Common myeloid progenitor, CD34-positive (primary cell): Measurements from ENCODE around the gene PRR36. TPM values are rescaled to one million over a fixed set of nuclear protein-coding genes. Genes with fewer than 3 reads are reported as not detected.
A peak's percentile ranks its signal among the peaks of the same experiment; 100 is the strongest.

Source experiments
- CTCF ChIA-PET: fragments of 350-600 bp; sonication (Branson Sonifier 250); formaldehyde crosslinking; loops from one replicate; lab custom pipeline; 2021; ENCODE audit warnings: antibody characterized with exemption; lab: Charles Lee
- POLR2A ChIA-PET: fragments of 350-600 bp; sonication (Branson Sonifier 250); formaldehyde crosslinking; loops from one replicate; lab custom pipeline; 2021; ENCODE audit warnings: antibody characterized with exemption; lab: Charles Lee
- DNase-seq, 3 donors: peaks; one replicate each; pipeline versions ENCODE4 v3.0.0 to v3.0.0-alpha.2; 2013
- H3K27ac ChIP-seq, 2 experiments: 1 replicate in 1 of 2; 2 replicates in 1 of 2; pipeline ENCODE4 v1.7.0; 2013; ENCODE audit warnings: inconsistent platforms in 2 of 2, low read length in 2 of 2, mild to moderate bottlenecking in 2 of 2, low read depth in 1 of 2, moderate library complexity in 1 of 2; ENCODE audit not compliant: severe bottlenecking in 2 of 2, insufficient read depth in 1 of 2, poor library complexity in 1 of 2
- H3K27me3 ChIP-seq, 5 experiments: replicated peaks in 2 of 5; 1 replicate in 3 of 5; 2 replicates in 2 of 5; pipeline versions ENCODE4 v1.6.1 to v1.7.0; 2013; ENCODE audit warnings: low read length in 4 of 5, mild to moderate bottlenecking in 2 of 5, moderate library complexity in 2 of 5, inconsistent platforms in 1 of 5; ENCODE audit not compliant: insufficient read depth in 5 of 5, control insufficient read depth in 4 of 5
- H3K36me3 ChIP-seq, 4 experiments: 1 replicate in 2 of 4; 2 replicates in 2 of 4; pipeline versions ENCODE4 v1.6.1 to v1.7.0; 2013; ENCODE audit warnings: low read length in 3 of 4, control low read depth in 1 of 4, mild to moderate bottlenecking in 1 of 4; ENCODE audit not compliant: control insufficient read depth in 4 of 4, insufficient read depth in 4 of 4
- H3K4me1 ChIP-seq, 4 experiments: 1 replicate in 3 of 4; 2 replicates in 1 of 4; pipeline versions ENCODE4 v1.6.1 to v1.7.1; 2013; ENCODE audit warnings: low read length in 3 of 4, mild to moderate bottlenecking in 3 of 4, control low read depth in 1 of 4, inconsistent platforms in 1 of 4, moderate library complexity in 1 of 4; ENCODE audit not compliant: control insufficient read depth in 4 of 4, insufficient read depth in 4 of 4; ENCODE audit errors: control extremely low read depth in 1 of 4
- H3K4me3 ChIP-seq, 7 experiments: 1 replicate in 4 of 7; 2 replicates in 3 of 7; pipeline versions ENCODE4 v1.5.1 to v1.7.0; 2013; ENCODE audit warnings: mild to moderate bottlenecking in 7 of 7, low read length in 6 of 7, moderate library complexity in 6 of 7, inconsistent platforms in 2 of 7, low read depth in 2 of 7, control low read depth in 1 of 7; ENCODE audit not compliant: insufficient read depth in 4 of 7, control insufficient read depth in 1 of 7; ENCODE audit errors: extremely low read depth in 1 of 7
- H3K9me3 ChIP-seq, 5 experiments: 1 replicate in 4 of 5; 2 replicates in 1 of 5; pipeline versions ENCODE4 v1.6.1 to v1.7.1; 2013; ENCODE audit warnings: low read length in 4 of 5, mild to moderate bottlenecking in 2 of 5, inconsistent platforms in 1 of 5, low read depth in 1 of 5, moderate library complexity in 1 of 5; ENCODE audit not compliant: control insufficient read depth in 4 of 5, insufficient read depth in 2 of 5; ENCODE audit errors: control extremely low read depth in 1 of 5
- WGBS: methylation state at CpG from one replicate; pipeline ENCODE4 v1.1.5; 2013; ENCODE audit not compliant: insufficient coverage; 5-methylcytosine and 5-hydroxymethylcytosine counted together
- polyA plus RNA-seq: library from polyadenylated mRNA; unstranded; fragments of 120-200 nt; gene quantifications from one replicate; pipeline ENCODE4 v1.2.1, GENCODE V29; 2013

Gene PRR36
- polyA plus RNA-seq, result 0.24 TPM

DNA sequence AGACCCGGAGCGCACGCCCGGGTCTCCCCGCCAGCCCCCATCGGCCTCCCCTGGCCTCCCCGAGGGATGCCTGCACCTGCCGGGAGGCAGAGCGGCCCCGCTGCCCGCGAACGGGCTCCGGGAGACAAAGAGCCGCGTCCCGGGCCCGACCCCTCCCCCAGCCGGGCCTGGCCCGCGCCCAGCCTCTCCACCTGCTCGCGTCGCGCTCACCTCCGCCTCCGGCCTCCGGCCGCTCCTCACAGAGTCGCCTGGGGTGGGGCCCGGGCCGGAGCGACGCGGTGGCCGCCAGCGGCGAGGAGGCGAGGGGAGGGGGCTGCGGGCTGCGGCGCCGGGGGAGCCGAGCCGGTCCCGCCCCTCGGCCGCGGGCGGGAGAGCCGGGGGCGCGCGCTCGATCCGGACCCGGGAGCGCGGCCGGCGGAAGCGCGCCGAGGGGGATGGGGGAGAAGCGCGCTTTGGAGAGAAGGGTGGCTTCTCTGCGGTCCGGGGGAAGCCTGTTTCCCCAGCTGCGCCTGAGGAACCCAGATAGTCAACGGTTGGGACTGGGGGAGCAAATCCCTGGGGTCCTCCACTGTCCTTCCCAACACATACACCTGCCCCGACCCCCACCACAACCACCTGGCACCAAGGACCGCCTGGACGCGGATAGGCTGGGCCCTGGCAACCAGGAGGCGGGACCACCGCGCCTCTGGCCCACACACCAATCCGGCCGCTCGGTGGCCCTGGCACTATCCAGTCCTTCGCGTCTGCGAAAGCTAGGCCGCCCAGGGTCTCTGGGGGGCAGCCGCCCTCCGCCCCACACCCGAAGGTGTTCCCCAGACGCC is at the start of gene PRR36:
Gene PRR36 (minus strand): TSS at position 315 of the 821 bp plus-strand sequence. CDS start 701 bp downstream, outside the sequence.
- H3K27ac ChIP-seq, result no peak within 1 kb of the TSS
- H3K36me3 ChIP-seq, result no peaks in the 10 kb centered on the region
- H3K9me3 ChIP-seq, result no peaks in the 10 kb centered on the region
- H3K4me1 ChIP-seq, result peaks cover 0 to 50% (median 44%) of the 10 kb centered on the region in 4 experiments
- peak within 1 kb of the TSS; percentile 13 to 71 (median 42) for H3K4me3 ChIP-seq
- peaks cover 0 to 36% (median 13%) of the 10 kb centered on the region in 5 experiments for H3K27me3 ChIP-seq
- ChIA-PET CTCF (interaction anchor here (1.1 kb wide), 1 partner anchor 43 kb away, joined by 3 read pairs; no protein-coding TSS in a partner anchor), POLR2A (interaction anchor here (0.5 kb wide), 1 partner anchor 99 kb away, joined by 4 read pairs; no protein-coding TSS in a partner anchor)
- peak in 2 of 3 donors; percentile 51 to 60 for DNase-seq
- WGBS, result under 1% methylated on average over 53 of the region's 88 CpGs

DNA sequence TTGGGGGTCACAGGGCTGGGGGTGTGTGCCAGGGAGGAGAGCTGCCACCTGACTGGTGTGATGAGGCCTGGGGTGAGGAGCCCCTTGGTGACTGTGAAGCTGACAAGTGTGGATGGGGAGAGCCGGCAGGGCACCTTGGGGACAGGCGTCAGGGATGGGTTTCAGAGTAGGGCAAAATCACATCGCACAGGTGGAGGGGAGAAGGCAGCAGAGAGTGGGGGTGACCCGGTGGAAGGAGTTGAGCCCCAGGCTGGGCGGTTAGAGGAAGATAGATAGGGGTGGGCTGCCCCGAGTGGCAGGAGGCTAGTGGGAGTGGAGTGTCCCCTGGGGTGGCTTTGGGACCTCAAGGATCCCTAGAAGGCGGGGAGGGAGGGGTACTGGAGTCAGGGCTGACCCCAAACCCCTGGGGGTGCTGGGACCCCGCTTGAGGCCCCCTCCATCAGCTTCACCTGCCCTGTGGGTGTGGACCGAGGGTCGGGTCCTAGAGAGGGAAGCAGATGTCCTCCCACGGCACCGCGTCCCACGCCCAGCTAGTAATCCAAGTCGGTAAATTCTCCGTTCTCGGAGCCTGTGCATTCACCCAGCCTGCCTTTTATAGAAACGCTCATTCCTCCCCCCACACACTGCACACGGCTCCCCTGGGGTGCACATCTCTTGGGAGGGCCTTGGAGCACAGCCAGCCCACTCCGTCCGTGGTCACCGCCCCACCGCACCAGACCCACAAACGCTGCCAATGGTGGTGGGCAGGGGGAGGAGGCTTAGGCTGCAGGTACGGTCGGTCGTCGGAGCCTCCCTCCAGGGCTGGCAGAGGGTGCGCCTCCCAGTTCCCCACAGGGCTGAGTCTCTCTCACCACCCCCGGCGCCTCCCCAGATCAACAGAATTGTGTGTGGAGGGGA is 49.4 kb upstream of the PRR36 start:
- peaks cover 0 to 13% (median 3%) of the 10 kb centered on the region in 5 experiments for H3K27me3 ChIP-seq
- POLR2A ChIA-PET, result no interaction called here
- no peaks in the 10 kb centered on the region for H3K9me3 ChIP-seq
- no peak overlapping the region for H3K27ac ChIP-seq
- H3K4me3 ChIP-seq, result no peak overlapping the region
- H3K36me3 ChIP-seq, result peaks cover 0 to 21% (median 14%) of the 10 kb centered on the region in 4 experiments
- H3K4me1 ChIP-seq, result peaks cover 0 to 35% (median 33%) of the 10 kb centered on the region in 4 experiments
- CTCF ChIA-PET, result interaction anchor here (1.2 to 3.0 kb wide), 4 partner anchors 8 to 69 kb away, joined by 5 to 14 read pairs (median 8); partner anchors contain the start of genes TGFBR3L and TIMM44
- no peak for DNase-seq
- 95% methylated on average over 23 of the region's 31 CpGs for WGBS

DNA sequence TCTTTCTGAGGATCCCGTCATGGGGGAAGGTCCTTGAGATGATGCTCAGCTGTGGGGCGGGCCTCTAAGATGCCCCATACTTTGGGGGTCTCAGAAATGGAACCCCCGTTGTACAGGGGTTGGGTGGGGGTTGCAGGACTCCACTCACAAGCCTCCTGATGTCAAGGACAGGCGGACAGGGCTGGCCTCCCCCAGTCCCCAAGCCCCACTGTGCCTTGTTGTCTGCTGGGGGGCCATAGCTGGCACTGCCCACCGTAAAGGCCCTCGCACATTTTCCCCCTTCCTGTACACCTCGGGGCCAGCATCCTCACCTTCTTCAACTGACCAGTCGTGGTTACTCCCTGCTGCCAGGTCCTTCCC is 48.6 kb upstream of the PRR36 start:
- peaks cover 0 to 38% (median 36%) of the 10 kb centered on the region in 4 experiments for H3K4me1 ChIP-seq
- ChIA-PET CTCF (interaction anchor here (0.9 to 3.0 kb wide), 3 partner anchors 18 to 53 kb away, joined by 3 to 14 read pairs (median 5); partner anchors contain the start of gene TIMM44), POLR2A (no interaction called here)
- WGBS, result 84% methylated on average over 4 of the region's 8 CpGs
- H3K9me3 ChIP-seq, result no peaks in the 10 kb centered on the region
- peaks cover 0 to 16% (median 14%) of the 10 kb centered on the region in 4 experiments for H3K36me3 ChIP-seq
- no peak overlapping the region for H3K27ac ChIP-seq
- DNase-seq, result no peak
- no peak overlapping the region for H3K4me3 ChIP-seq
- H3K27me3 ChIP-seq, result peaks cover 0 to 19% (median 7%) of the 10 kb centered on the region in 5 experiments

DNA sequence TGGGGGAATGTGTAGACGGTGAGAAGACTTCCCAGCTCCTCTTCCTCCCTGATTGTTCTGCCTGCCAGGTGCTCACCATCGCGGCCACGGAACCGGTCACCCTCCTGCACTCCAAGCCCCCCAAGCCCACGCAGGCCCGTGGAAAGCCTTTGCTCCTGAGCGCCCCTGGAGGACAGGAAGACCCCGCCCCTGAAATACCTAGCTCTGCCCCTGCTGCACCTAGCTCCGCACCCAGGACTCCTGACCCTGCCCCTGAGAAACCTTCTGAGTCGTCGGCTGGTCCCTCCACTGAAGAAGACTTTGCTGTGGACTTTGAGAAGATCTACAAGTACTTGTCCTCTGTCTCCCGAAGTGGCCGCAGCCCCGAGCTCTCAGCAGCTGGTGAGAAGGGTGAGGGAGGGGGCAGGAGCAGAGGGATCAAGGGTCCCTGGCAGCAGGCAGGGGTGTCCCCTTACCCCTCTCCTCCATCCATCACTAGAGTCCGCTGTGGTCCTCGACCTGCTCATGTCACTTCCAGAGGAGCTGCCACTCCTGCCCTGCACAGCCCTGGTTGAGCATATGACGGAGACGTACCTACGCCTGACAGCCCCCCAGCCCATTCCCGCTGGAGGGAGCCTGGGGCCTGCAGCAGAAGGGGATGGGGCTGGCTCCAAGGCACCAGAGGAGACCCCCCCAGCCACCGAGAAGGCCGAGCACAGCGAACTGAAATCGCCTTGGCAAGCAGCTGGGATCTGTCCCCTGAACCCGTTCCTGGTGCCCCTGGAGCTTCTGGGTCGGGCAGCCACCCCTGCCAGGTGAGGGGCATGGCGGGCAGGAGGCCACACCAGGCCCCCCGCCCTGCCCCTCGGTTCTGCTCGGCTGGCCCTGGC is 48.0 kb upstream of the PRR36 start:
- ChIA-PET POLR2A (no interaction called here), CTCF (interaction anchor here (0.9 to 3.0 kb wide), 7 partner anchors 8 to 354 kb away, joined by 3 to 14 read pairs (median 3); partner anchors contain the start of gene TIMM44)
- H3K4me1 ChIP-seq, result peaks cover 0 to 44% (median 42%) of the 10 kb centered on the region in 4 experiments
- no peak overlapping the region for H3K27ac ChIP-seq
- peak overlapping the region in 2 of 7 experiments; percentile 79 to 86 for H3K4me3 ChIP-seq
- H3K9me3 ChIP-seq, result no peaks in the 10 kb centered on the region
- 96% methylated on average over 23 of the region's 31 CpGs for WGBS
- peaks cover 0 to 15% (median 14%) of the 10 kb centered on the region in 4 experiments for H3K36me3 ChIP-seq
- DNase-seq, result no peak
- H3K27me3 ChIP-seq, result peaks cover 0 to 25% (median 8%) of the 10 kb centered on the region in 5 experiments

DNA sequence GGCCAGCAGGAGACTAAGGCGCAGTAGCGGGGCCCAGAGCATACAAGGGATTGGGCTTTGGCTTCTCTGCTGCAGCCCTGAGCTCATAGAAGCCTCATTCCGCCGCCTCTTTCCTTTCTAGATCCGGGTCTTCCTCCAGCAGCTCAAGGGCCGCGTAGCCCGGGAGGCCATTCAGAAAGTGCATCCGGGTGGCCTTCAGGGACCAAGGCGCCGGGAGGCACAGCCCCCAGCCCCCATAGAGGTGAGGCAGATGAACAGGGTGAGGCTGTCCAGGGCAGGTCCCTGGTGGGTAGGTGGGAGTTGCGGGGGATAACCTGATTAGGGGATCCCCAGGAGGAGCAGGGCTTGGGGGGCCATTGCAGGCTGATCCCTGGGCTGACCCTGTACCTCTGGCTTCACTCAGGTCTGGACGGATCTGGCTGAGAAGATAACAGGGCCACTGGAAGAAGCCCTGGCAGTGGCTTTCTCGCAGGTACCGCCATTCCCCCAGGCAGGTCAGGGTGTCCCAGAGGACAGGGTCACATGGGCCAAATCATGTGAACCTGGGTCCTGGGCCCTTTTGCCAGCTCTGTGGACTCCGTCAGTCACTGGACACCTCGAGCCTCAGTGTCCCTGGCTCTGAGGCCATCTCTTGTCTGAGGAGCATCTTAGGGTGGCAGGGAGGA is 47.2 kb upstream of the PRR36 start:
- CTCF ChIA-PET, result interaction anchor here (0.9 to 4.0 kb wide), 9 partner anchors 8 to 353 kb away, joined by 3 to 16 read pairs (median 3); partner anchors contain the start of gene TIMM44

More for the DNA sequence above, 47.2 kb upstream of the PRR36 start:
- DNase-seq, result no peak
- 58% methylated on average over 12 of the region's 17 CpGs for WGBS
- POLR2A ChIA-PET, result interaction anchor here (2.3 kb wide), 1 partner anchor 22 kb away, joined by 10 read pairs; the partner anchor contains the start of gene TIMM44
- Histone ChIP-seq H3K4me1 (peaks cover 0 to 50% (median 48%) of the 10 kb centered on the region in 4 experiments), H3K27me3 (peaks cover 0 to 33% (median 11%) of the 10 kb centered on the region in 5 experiments), H3K9me3 (no peaks in the 10 kb centered on the region), H3K36me3 (peaks cover 0 to 13% (median 10%) of the 10 kb centered on the region in 4 experiments), H3K27ac (peak overlapping the region in 1 of 2 experiments; percentile 71), H3K4me3 (peak overlapping the region; percentile 5 to 86 (median 66))
